AG04449 (cell line): ENCODE measurements around the gene SH3D19.

ENCODE experiments used
- CTCF ChIA-PET: fragments of 350-600 bp; formaldehyde crosslinking; extraction: SDS; loops from one replicate; lab custom pipeline; 2021; ENCODE audit warnings: antibody characterized with exemption; lab: Yijun Ruan, JAX
- POLR2A ChIA-PET: fragments of 400-600, 350-600 bp; formaldehyde crosslinking; extraction: SDS; loops from one replicate; lab custom pipeline; 2020; ENCODE audit warnings: antibody characterized with exemption, inconsistent platforms; lab: Yijun Ruan, JAX
- DNase-seq: peaks from one replicate; pipeline ENCODE4 v3.0.0-alpha.2; 2010; ENCODE audit warnings: low read depth, low spot score
- H3K4me3 ChIP-seq: 2 replicates; pipeline ENCODE4 v1.5.1; 2011; ENCODE audit warnings: low read depth, mild to moderate bottlenecking, control low read depth, low read length
- TF ChIP-seq, protein P1 (sequence below): IDR thresholded peaks from one replicate; pipeline ENCODE4 v1.5.1; 2011; ENCODE audit warnings: mild to moderate bottlenecking, moderate library complexity, low read length, control low read depth, inconsistent platforms; ENCODE audit not compliant: insufficient read depth; ENCODE audit errors: missing control alignments

SH3D19 gene

DNA sequence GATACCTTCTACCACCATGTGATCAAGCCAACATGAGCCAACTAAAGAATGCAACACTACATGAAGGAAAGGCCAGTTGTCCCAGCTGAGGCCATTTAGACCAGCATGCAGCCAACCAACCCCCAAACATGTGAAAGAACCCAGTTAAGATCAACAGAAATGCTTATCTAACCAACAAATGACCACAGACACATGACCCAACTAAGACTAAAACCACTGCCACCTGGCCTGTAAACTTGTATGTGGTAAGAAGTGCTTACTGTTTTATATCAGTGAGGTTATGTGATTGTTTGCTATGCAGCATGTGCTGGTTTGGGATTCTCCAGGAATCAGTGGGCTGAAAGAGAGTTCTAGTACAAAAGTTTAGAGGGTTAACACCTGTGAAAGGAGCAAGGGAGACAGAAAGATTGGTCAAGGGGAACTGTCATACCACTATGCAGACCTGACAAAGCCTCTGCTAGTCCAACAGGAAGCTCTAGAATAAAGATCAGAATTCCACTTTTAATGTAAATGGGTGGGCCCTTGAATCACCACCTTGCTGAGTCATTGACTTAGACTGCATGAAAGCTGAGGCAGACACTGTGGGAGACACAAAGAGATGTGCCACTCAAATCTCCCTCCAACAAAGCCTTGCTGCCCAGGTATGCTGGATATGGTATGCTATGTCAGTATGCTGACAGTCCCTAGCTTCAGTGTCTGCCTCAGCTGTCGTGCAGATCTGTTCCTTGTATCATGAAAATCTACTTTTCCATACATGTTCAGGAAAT lies 6.1 kb upstream of the SH3D19 start:
- ChIA-PET POLR2A (no interaction called here), CTCF (no interaction called here)
- no peak overlapping the region for H3K4me3 ChIP-seq
- TF ChIP-seq, protein P1, sequence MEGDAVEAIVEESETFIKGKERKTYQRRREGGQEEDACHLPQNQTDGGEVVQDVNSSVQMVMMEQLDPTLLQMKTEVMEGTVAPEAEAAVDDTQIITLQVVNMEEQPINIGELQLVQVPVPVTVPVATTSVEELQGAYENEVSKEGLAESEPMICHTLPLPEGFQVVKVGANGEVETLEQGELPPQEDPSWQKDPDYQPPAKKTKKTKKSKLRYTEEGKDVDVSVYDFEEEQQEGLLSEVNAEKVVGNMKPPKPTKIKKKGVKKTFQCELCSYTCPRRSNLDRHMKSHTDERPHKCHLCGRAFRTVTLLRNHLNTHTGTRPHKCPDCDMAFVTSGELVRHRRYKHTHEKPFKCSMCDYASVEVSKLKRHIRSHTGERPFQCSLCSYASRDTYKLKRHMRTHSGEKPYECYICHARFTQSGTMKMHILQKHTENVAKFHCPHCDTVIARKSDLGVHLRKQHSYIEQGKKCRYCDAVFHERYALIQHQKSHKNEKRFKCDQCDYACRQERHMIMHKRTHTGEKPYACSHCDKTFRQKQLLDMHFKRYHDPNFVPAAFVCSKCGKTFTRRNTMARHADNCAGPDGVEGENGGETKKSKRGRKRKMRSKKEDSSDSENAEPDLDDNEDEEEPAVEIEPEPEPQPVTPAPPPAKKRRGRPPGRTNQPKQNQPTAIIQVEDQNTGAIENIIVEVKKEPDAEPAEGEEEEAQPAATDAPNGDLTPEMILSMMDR: no peak
- no peak for DNase-seq

DNA sequence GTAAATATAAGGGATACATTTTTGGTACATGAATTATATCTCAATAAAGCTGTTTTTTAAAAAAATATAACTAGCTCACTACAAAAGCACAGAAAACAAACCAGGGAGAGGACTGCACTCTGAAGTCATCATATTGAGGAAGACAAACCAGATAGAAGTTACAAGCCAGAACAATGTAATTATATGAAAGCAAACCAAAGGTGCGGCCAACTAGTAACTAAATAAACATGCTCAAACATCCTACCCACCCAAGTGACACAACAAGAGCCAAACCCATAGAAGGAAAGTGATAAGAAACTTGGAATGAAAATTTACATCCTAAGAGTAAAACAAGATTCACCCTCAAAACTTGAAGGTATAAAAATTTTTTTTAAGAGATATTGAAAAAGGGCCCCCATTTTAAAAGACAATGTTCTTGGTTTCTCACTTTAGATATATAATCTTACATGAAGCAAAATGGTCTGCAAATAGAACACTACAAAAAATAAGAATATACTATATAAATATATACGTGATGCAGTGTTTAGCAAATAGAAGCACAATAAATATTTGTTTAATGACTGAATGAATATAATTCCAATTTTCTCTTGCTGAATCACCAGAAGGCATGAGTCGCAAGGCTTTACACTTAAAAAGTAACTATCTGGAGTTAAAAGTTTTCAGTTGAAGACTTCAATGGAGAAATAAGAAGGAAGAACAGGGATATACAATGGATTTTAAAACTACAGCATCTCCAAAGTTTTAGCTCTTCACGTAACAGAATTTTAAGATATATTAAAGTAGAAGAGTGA lies 4.0 kb upstream of the SH3D19 start:
- ChIA-PET POLR2A (no interaction called here), CTCF (no interaction called here)
- DNase-seq: no peak
- TF ChIP-seq, protein P1: no peak
- H3K4me3 ChIP-seq: no peak overlapping the region

DNA sequence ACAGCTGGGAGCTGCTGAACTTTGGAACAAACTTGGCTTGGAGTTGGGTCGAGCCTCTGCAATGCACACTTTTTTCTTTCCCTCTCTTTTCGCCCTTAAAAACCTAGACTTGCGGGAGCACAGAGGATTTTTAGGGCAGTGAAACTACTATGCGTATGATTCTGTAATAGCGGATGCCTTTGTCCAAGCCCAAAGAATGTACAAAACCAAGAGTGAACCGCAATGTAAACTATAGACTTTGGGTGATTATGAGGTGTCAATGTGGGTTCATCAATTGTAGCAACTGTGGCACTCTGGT lies 493 bp upstream of the SH3D19 start:
- no peak for DNase-seq
- ChIA-PET POLR2A (interaction anchor here (0.9 to 1.6 kb wide), 2 partner anchors 9 to 100 kb away, joined by 3 to 5 read pairs; no protein-coding TSS in a partner anchor), CTCF (interaction anchor here (1.1 to 1.3 kb wide), 3 partner anchors 34 to 209 kb away, joined by 3 to 6 read pairs (median 5); no protein-coding TSS in a partner anchor)
- H3K4me3 ChIP-seq: peak overlapping the region; percentile 70
- TF ChIP-seq, protein P1: no peak

DNA sequence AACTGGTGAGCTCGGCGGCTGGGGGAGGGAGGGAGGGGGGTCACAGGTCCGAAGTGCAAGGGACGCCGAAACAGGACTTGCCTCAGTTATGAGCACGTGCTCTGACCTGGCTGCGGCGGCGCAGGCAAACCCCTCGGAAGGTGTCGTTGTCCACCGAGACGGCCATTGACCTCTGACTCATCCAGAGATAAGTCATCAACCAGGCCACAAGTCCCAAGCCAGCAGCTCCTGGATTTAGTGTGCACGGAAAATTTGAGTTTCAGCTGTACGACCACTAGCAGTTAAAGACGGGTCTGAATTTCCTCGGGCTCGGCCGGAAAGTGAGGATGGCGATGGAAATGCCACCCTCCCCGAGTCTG lies 674 bp downstream of the SH3D19 start:
- ChIA-PET CTCF (interaction anchor here (0.8 to 1.6 kb wide), 5 partner anchors 8 to 207 kb away, joined by 3 to 7 read pairs (median 4); no protein-coding TSS in a partner anchor), POLR2A (interaction anchor here (0.6 to 1.6 kb wide), 3 partner anchors 61 to 225 kb away, joined by 3 to 5 read pairs (median 3); no protein-coding TSS in a partner anchor)
- peak overlapping the region; percentile 70 for H3K4me3 ChIP-seq
- TF ChIP-seq, protein P1: no peak
- no peak for DNase-seq

DNA sequence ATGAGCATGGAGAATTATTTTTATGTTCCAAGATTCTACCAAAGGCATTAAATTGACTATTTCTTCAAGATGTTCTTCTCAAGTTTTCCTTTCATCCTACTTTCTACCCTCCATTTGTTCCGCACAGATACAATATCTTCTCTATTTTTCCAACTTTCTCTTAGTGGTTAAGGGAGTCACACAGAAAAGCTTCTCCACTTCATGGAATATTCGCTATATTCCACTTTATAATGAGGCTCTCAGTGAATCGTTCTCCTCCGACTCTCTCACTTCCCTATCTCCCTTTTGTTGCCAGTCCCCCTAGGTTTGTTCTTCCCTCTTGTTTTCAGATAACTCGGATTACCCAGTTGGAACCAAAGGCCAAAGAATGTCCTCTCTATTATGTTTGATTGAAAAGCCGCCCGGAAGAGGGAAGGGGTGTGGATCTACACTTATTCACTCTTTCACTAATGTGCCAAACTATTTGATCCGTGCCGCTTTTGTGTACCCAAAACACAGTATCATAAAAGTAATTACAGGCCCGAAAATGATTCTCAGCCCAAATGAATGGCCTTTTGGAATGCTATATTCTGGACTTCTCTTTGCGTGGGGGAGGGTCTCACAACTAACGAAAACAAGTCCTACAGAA lies 1.2 kb downstream of the SH3D19 start:
- ChIA-PET CTCF (interaction anchor here (0.8 to 1.6 kb wide), 5 partner anchors 8 to 207 kb away, joined by 3 to 7 read pairs (median 3); no protein-coding TSS in a partner anchor), POLR2A (interaction anchor here (0.6 to 0.8 kb wide), 2 partner anchors 60 to 224 kb away, joined by 3 read pairs; no protein-coding TSS in a partner anchor)
- no peak for DNase-seq
- TF ChIP-seq, protein P1: no peak
- H3K4me3 ChIP-seq: peak overlapping the region; percentile 70
